SU-DHL-6 (cell line): ENCODE measurements around the gene KSR1.

Source experiments
- H2AFZ ChIP-seq: fragments of 200-600 bp; sonication (generic); 2 replicates; pipeline ENCODE4 v1.6.1; 2014; ENCODE audit warnings: low read depth, mild to moderate bottlenecking, moderate library complexity, mixed read lengths, antibody characterized with exemption, low read length; ENCODE audit not compliant: severe bottlenecking
- H3F3A ChIP-seq: fragments of 200-600 bp; shearing (Covaris generic); 2 replicates; pipeline ENCODE4 v1.6.0; 2016; ENCODE audit warnings: antibody characterized with exemption, mild to moderate bottlenecking; ENCODE audit not compliant: insufficient read depth
- H3K27ac ChIP-seq: fragments of 200-600 bp; sonication (generic); 2 replicates; pipeline ENCODE4 v1.5.1; 2016; ENCODE audit warnings: low read depth, mild to moderate bottlenecking, low read length, moderate library complexity, mixed read lengths
- H3K27me3 ChIP-seq: fragments of 200-600 bp; sonication (generic), shearing (Covaris generic); 2 replicates; pipeline ENCODE4 v1.6.0; 2014; ENCODE audit warnings: mild to moderate bottlenecking, low read length
- H3K36me3 ChIP-seq: fragments of 200-600 bp; sonication (generic); 2 replicates; pipeline ENCODE4 v1.6.1; 2014; ENCODE audit warnings: mild to moderate bottlenecking, low read length, mixed read lengths
- H3K4me2 ChIP-seq: fragments of 300-600, 200-600 bp; shearing (Covaris generic), sonication (generic); 2 replicates; pipeline ENCODE4 v1.6.0; 2014; ENCODE audit warnings: low read length, low read depth, mild to moderate bottlenecking; ENCODE audit not compliant: poor library complexity, severe bottlenecking
- H3K4me3 ChIP-seq: fragments of 200-600 bp; sonication (generic); 2 replicates; pipeline ENCODE4 v1.5.1; 2014; ENCODE audit warnings: antibody characterized with exemption, low read length, mild to moderate bottlenecking, mixed read lengths; ENCODE audit not compliant: insufficient read depth, poor library complexity, severe bottlenecking
- H3K79me2 ChIP-seq: fragments of 200-600 bp; sonication (generic); 2 replicates; pipeline ENCODE4 v1.6.1; 2014; ENCODE audit warnings: mild to moderate bottlenecking, low read length, moderate library complexity; ENCODE audit not compliant: insufficient read depth
- H3K9ac ChIP-seq: fragments of 200-600 bp; sonication (generic); 2 replicates; pipeline ENCODE4 v1.7.0; 2014; ENCODE audit warnings: mild to moderate bottlenecking, low read length
- H3K9me2 ChIP-seq: fragments of 200-600 bp; sonication (generic); replicated peaks from 2 replicates; pipeline ENCODE4 v1.6.1; 2014; ENCODE audit warnings: low read length; ENCODE audit not compliant: insufficient read depth
- H3K9me3 ChIP-seq: fragments of 200-600 bp; sonication (generic); 2 replicates; pipeline ENCODE4 v1.6.1; 2014; ENCODE audit warnings: low read length, mixed read lengths; ENCODE audit not compliant: insufficient read depth
- H4K20me1 ChIP-seq: fragments of 200-600 bp; sonication (generic); 2 replicates; pipeline ENCODE4 v1.6.1; 2014; ENCODE audit warnings: low read depth, mild to moderate bottlenecking, antibody characterized with exemption, low read length, moderate library complexity, mixed read lengths
- CTCF ChIP-seq: fragments of 200-600 bp; sonication (generic); IDR thresholded peaks from one replicate; pipeline ENCODE4 v1.5.1; 2017; ENCODE audit warnings: antibody characterized with exemption, mild to moderate bottlenecking, low read length, moderate library complexity; ENCODE audit not compliant: insufficient read depth, poor library complexity, severe bottlenecking
- EZH2phosphoT487 ChIP-seq: fragments of 200-600 bp; sonication (generic), shearing (Covaris generic); conservative IDR thresholded peaks from 2 replicates; pipeline ENCODE4 v1.6.1; 2018; ENCODE audit warnings: mild to moderate bottlenecking, antibody characterized with exemption, low read length, moderate library complexity, mixed read lengths

KSR1 gene

DNA sequence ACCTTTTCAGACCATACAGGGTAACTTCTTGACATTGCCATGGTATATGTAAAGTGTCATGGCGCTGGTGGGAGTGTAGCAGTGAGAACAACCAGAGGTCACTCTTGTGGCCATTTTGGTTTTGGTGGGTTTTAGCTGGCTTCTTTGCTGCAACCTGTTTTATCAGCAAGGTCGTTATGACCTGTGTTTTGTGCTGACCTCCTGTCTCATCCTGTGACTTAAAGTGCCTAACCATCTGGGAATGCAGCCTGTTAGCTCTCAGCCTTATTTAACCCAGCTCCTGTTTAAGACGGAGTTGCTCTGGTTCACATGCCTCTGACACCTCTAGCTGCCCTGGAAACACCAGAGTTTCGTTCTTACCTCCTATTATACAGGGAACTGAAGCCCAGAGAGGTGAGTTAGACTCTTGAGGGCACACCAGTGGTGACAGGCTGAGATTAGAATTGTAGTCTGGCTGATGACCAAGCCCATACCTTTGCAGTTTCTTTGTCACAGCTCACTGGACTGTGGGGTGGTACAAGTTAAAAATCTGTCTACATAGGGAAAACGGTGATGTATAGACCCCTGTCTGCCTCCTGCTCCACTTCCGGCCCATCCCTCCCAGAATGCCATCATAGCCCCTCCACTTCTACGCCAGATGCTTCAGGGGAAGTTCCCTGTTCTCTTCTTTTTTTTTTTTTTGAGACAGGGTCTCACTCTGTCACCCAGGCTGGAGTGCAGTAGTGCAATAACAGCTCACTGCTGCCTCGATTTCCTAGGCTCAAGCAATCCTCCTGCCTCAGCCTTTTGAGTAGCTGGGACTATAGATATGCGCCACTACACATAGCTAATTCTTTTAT, 21.0 kb downstream of the KSR1 start:
- Histone ChIP-seq H3K4me3 (no peak overlapping the region), H3K27ac (no peak overlapping the region), H3K9me2 (no peaks in the 10 kb centered on the region), H3K79me2 (no peaks in the 10 kb centered on the region), H3K9me3 (no peaks in the 10 kb centered on the region), H2AFZ (no peak overlapping the region), H3K36me3 (no peaks in the 10 kb centered on the region), H3K4me2 (no peak overlapping the region), H4K20me1 (no peaks in the 10 kb centered on the region), H3K9ac (no peak overlapping the region), H3K27me3 (no peaks in the 10 kb centered on the region), H3F3A (no peaks in the 10 kb centered on the region)
- TF ChIP-seq CTCF, result no peak
- no peak for TF ChIP-seq EZH2phosphoT487

GRCh38 chr17:27477971-27478684, 21.9 kb downstream of the KSR1 start:
- Histone ChIP-seq H3K9ac (no peak overlapping the region), H2AFZ (no peak overlapping the region), H3K27ac (no peak overlapping the region), H3F3A (no peaks in the 10 kb centered on the region), H3K36me3 (no peaks in the 10 kb centered on the region), H3K9me2 (no peaks in the 10 kb centered on the region), H3K79me2 (no peaks in the 10 kb centered on the region), H3K4me3 (no peak overlapping the region), H3K4me2 (no peak overlapping the region), H4K20me1 (no peaks in the 10 kb centered on the region), H3K9me3 (no peaks in the 10 kb centered on the region), H3K27me3 (no peaks in the 10 kb centered on the region)
- TF ChIP-seq EZH2phosphoT487, result no peak
- no peak for TF ChIP-seq CTCF

GRCh38 chr17:27478901-27479538, 22.8 kb downstream of the KSR1 start:
- Histone ChIP-seq H3K27me3 (no peaks in the 10 kb centered on the region), H3F3A (no peaks in the 10 kb centered on the region), H3K36me3 (no peaks in the 10 kb centered on the region), H3K79me2 (no peaks in the 10 kb centered on the region), H3K27ac (no peak overlapping the region), H3K9ac (no peak overlapping the region), H3K4me2 (no peak overlapping the region), H2AFZ (no peak overlapping the region), H3K9me3 (no peaks in the 10 kb centered on the region), H3K4me3 (no peak overlapping the region), H4K20me1 (no peaks in the 10 kb centered on the region), H3K9me2 (no peaks in the 10 kb centered on the region)
- no peak for TF ChIP-seq EZH2phosphoT487
- TF ChIP-seq CTCF, result no peak
